ENCODE data around the gene PLAC9.

PLAC9 gene

DNA sequence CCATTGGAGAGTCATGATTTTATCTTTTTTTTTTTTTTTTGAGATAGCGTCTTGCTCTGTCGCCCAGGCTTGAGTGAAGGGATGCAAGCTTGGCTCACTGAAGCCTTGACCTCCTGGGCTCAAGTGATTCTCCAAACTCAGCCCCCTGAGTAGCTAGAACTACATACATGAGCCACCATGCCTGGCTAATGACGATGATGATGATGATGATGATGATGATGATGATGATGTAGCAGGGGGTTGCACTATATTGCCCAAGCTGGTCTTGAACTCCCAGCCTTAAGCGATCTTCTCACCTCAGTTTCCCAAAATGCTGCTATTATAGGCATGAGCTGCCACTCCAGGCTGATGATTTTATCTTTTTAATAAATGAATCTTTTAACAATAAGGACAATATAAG lies 13.9 kb upstream of the PLAC9 start:
- ATAC-seq (ENCODE audit: low read depth) (no peak), DNase-seq (ENCODE audit: low spot score) (no peak)
- TF ChIP-seq, protein P1, sequence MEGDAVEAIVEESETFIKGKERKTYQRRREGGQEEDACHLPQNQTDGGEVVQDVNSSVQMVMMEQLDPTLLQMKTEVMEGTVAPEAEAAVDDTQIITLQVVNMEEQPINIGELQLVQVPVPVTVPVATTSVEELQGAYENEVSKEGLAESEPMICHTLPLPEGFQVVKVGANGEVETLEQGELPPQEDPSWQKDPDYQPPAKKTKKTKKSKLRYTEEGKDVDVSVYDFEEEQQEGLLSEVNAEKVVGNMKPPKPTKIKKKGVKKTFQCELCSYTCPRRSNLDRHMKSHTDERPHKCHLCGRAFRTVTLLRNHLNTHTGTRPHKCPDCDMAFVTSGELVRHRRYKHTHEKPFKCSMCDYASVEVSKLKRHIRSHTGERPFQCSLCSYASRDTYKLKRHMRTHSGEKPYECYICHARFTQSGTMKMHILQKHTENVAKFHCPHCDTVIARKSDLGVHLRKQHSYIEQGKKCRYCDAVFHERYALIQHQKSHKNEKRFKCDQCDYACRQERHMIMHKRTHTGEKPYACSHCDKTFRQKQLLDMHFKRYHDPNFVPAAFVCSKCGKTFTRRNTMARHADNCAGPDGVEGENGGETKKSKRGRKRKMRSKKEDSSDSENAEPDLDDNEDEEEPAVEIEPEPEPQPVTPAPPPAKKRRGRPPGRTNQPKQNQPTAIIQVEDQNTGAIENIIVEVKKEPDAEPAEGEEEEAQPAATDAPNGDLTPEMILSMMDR (IDR thresholded peaks at IDR 0.05; ENCODE audit: poor library complexity, severe bottlenecking) = no peak
- H3K27ac ChIP-seq (ENCODE audit: poor library complexity, severe bottlenecking) = no peak overlapping the region
- no peaks in the 10 kb centered on the region for H3K27me3 ChIP-seq (ENCODE audit: insufficient read depth, poor library complexity, severe bottlenecking)
- H3K9me3 ChIP-seq (ENCODE audit: severe bottlenecking) = no peaks in the 10 kb centered on the region
- H3K4me3 ChIP-seq (ENCODE audit: severe bottlenecking) = no peak overlapping the region
- no peaks in the 10 kb centered on the region for H3K4me1 ChIP-seq (ENCODE audit: insufficient read depth, poor library complexity, severe bottlenecking)
- no peaks in the 10 kb centered on the region for H3K36me3 ChIP-seq (ENCODE audit: low read depth)

DNA sequence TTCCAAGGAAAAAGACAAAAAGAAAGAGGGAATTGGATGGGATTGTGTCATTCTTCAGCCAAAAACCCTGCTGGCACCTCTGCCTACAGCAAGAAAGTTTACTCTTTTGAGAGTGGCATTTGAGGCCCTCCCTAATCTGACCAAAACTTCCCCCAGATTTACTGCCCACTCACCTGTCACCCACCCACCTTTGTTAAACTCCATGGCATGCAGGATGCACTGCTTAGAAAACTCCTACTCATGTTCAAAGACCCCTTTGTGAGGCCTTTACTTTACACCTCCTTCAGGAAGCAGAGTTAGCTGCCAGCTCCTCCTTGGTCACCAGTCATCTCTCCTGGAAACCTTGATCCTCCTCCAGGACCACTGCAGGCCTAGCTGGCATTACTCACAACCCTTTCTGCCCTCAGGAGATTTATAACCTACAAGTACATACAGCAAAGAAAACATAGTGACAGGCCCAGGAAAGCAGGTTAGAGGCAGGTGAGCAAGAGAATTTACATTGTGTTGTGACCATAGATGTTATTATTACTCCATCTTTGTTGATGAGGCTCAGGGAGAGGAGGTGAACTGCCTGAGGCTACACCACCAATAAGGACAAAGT lies 10.3 kb upstream of the PLAC9 start:
- DNase-seq (ENCODE audit: low spot score) (no peak), ATAC-seq (ENCODE audit: low read depth) (0 out of 3 replicates have a peak, but pooled peaks have one; percentile 31)
- Histone ChIP-seq H3K4me1 (ENCODE audit: insufficient read depth, poor library complexity, severe bottlenecking) (no peaks in the 10 kb centered on the region), H3K4me3 (ENCODE audit: severe bottlenecking) (no peak overlapping the region), H3K27me3 (ENCODE audit: insufficient read depth, poor library complexity, severe bottlenecking) (no peaks in the 10 kb centered on the region), H3K27ac (ENCODE audit: poor library complexity, severe bottlenecking) (no peak overlapping the region), H3K9me3 (ENCODE audit: severe bottlenecking) (no peaks in the 10 kb centered on the region), H3K36me3 (ENCODE audit: low read depth) (no peaks in the 10 kb centered on the region)
- TF ChIP-seq, protein P1 (IDR thresholded peaks at IDR 0.05; ENCODE audit: poor library complexity, severe bottlenecking) = no peak

DNA sequence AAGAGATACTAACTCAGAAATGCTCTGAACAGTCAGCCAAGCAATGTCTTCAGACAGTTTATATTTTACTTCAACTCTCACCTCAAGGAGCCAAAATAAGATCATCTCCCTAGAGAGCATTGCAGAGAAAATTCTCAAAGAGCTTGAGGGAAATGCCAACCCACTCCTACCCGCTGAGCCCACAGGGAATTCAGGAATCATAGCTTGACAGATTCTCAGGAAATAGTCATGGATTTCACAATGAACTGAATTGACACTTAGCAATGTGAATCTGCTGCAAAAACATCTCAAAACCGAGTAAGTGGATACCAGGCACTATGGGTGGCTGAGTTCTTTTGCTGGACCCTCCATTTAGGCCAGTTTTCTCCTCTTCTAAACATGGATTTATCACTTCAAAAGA lies 9.8 kb upstream of the PLAC9 start:
- H3K36me3 ChIP-seq (ENCODE audit: low read depth) = no peaks in the 10 kb centered on the region
- H3K4me3 ChIP-seq (ENCODE audit: severe bottlenecking) = no peak overlapping the region
- H3K27me3 ChIP-seq (ENCODE audit: insufficient read depth, poor library complexity, severe bottlenecking) = no peaks in the 10 kb centered on the region
- TF ChIP-seq, protein P1 (IDR thresholded peaks at IDR 0.05; ENCODE audit: poor library complexity, severe bottlenecking) = no peak
- H3K9me3 ChIP-seq (ENCODE audit: severe bottlenecking) = no peaks in the 10 kb centered on the region
- H3K4me1 ChIP-seq (ENCODE audit: insufficient read depth, poor library complexity, severe bottlenecking) = no peaks in the 10 kb centered on the region
- no peak overlapping the region for H3K27ac ChIP-seq (ENCODE audit: poor library complexity, severe bottlenecking)
- ATAC-seq (ENCODE audit: low read depth) (no peak), DNase-seq (ENCODE audit: low spot score) (no peak)

DNA sequence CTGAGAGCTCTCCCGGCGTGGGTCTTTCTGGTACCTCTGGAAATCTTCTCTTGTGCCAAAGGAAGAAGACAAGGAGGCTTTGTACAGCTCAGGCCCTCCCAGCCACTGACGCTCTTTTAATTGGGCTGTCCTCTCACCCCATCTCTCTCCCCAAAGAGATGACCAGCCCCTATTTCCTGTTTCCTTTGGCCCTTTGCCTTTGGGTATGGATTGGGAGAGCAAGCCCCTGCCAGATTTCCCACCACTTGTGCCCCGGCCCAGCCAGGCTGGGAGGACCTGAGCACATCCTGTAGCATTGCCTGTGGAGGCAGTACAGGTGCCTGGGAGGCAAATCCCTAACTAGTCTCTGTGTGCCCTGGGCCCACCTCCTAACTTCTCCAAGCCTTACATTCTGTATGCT lies 5.7 kb upstream of the PLAC9 start:
- Histone ChIP-seq H3K4me1 (ENCODE audit: insufficient read depth, poor library complexity, severe bottlenecking) (no peaks in the 10 kb centered on the region), H3K4me3 (ENCODE audit: severe bottlenecking) (no peak overlapping the region), H3K27ac (ENCODE audit: poor library complexity, severe bottlenecking) (no peak overlapping the region), H3K27me3 (ENCODE audit: insufficient read depth, poor library complexity, severe bottlenecking) (no peaks in the 10 kb centered on the region), H3K36me3 (ENCODE audit: low read depth) (no peaks in the 10 kb centered on the region), H3K9me3 (ENCODE audit: severe bottlenecking) (no peaks in the 10 kb centered on the region)
- TF ChIP-seq, protein P1 (IDR thresholded peaks at IDR 0.05; ENCODE audit: poor library complexity, severe bottlenecking) = no peak
- ATAC-seq (ENCODE audit: low read depth) (peak; percentile 10; the same call in 1 of the 3 replicates), DNase-seq (ENCODE audit: low spot score) (no peak)

DNA sequence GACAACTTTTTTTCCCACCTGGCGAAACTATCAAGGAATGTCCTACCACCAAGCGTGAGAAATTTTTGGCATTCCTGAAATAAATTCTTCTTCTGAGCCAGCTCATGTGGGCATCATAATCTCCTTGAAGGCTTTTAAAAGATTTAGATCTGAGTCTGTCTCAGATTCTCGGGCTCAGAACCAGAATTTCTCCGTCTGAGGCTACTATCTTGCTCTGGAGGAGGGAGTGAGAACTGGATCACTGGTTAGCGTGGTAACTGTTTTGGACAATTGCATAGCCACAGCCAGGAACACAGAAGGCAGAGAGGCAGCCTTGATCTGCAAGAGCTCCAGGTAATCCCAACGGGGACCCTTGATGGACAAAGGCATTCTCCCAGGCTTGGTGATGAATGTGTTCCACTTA lies 1.0 kb upstream of the PLAC9 start:
- ATAC-seq (ENCODE audit: low read depth) (no peak), DNase-seq (ENCODE audit: low spot score) (no peak)
- H3K27me3 ChIP-seq (ENCODE audit: insufficient read depth, poor library complexity, severe bottlenecking) = peaks cover 8% of the 10 kb centered on the region
- TF ChIP-seq, protein P1 (IDR thresholded peaks at IDR 0.05; ENCODE audit: poor library complexity, severe bottlenecking) = no peak
- H3K27ac ChIP-seq (ENCODE audit: poor library complexity, severe bottlenecking) = no peak overlapping the region
- no peaks in the 10 kb centered on the region for H3K36me3 ChIP-seq (ENCODE audit: low read depth)
- H3K4me1 ChIP-seq (ENCODE audit: insufficient read depth, poor library complexity, severe bottlenecking) = no peaks in the 10 kb centered on the region
- H3K4me3 ChIP-seq (ENCODE audit: severe bottlenecking) = no peak overlapping the region
- no peaks in the 10 kb centered on the region for H3K9me3 ChIP-seq (ENCODE audit: severe bottlenecking)

All from RWPE2 (cell line).